Activated CD4-positive, alpha-beta T cell treated with anti-CD3 and anti-CD28 coated beads for 36 hours (primary cell): Measurements from ENCODE around the gene UTP11. TPM values are rescaled to one million over a fixed set of nuclear protein-coding genes. Genes with fewer than 3 reads are reported as not detected.

ENCODE experiments used
- ATAC-seq: fragments of 200-7000 bp; cut with Tn5 transposase; one replicate; pipeline ENCODE4 v1.10.0; 2021; ENCODE audit warnings: mild to moderate bottlenecking, moderate library complexity
- CTCF ChIA-PET: fragments of 350-600 bp; sonication (Branson Sonifier 250); formaldehyde crosslinking; loops from one replicate; lab custom pipeline; 2021; ENCODE audit warnings: antibody characterized with exemption; lab: Charles Lee
- POLR2A ChIA-PET: fragments of 350-600 bp; sonication (Branson Sonifier 250); formaldehyde crosslinking; loops from one replicate; lab custom pipeline; 2021; ENCODE audit warnings: antibody characterized with exemption, inconsistent platforms; lab: Charles Lee
- DNase-seq: peaks from one replicate; pipeline ENCODE4 v3.0.0-alpha.2; 2020
- H3K27ac Mint-ChIP-seq: one replicate; pipeline ENCODE4 v1.8.0; 2021; ENCODE audit warnings: mixed read lengths
- H3K27me3 Mint-ChIP-seq: one replicate; pipeline ENCODE4 v1.8.0; 2021; ENCODE audit warnings: mixed read lengths
- H3K36me3 Mint-ChIP-seq: one replicate; pipeline ENCODE4 v1.8.0; 2021; ENCODE audit warnings: low read depth, mixed read lengths
- H3K4me1 Mint-ChIP-seq: one replicate; pipeline ENCODE4 v1.8.0; 2021; ENCODE audit warnings: mixed read lengths
- H3K4me3 Mint-ChIP-seq: one replicate; pipeline ENCODE4 v1.8.0; 2021; ENCODE audit warnings: mild to moderate bottlenecking, moderate library complexity, mixed read lengths
- H3K9me3 Mint-ChIP-seq: one replicate; pipeline ENCODE4 v1.8.0; 2021; ENCODE audit warnings: low read depth, mixed read lengths
- intact Hi-C, 2 experiments: fragments of 100-400 bp; cut with DNase I in 1 of 2; cut with micrococcal nuclease in 1 of 2; formaldehyde crosslinking; loops; one replicate each; pipeline versions ENCODE4 v1.14.2 to v1.15.1; 2022 to 2024; cut with DNase I, micrococcal nuclease
- total RNA-seq, 2 experiments: library from RNA; stranded (reverse); gene quantifications; one replicate each; pipeline ENCODE4 v1.2.3, GENCODE V29; 2021

Gene UTP11
- total RNA-seq, 2 experiments from 2014 or later, result 68.9 to 82.4 TPM

GRCh38 chr1:38046333-38046883, 33.9 kb downstream of the UTP11 start, which contains the start of gene POU3F1:
TSS of gene POU3F1 (minus strand) at chr1:38046793. CDS start at chr1:38046743, 50 bp downstream.
- intact Hi-C loops, result loop anchor here in 1 of 2 experiments (1.0 to 5.0 kb wide), 2 partner anchors 16 to 771 kb away; no protein-coding TSS in a partner anchor
- ChIA-PET CTCF (interaction anchor here (1.4 kb wide), 1 partner anchor 17 kb away, joined by 3 read pairs; no protein-coding TSS in a partner anchor), POLR2A (interaction anchor here (0.8 to 0.9 kb wide), 3 partner anchors 17 to 19 kb away, joined by 3 to 5 read pairs (median 3); no protein-coding TSS in a partner anchor)
- H3K36me3 Mint-ChIP-seq, result no peaks in the 10 kb centered on the region
- H3K9me3 Mint-ChIP-seq, result no peaks in the 10 kb centered on the region
- H3K27ac Mint-ChIP-seq, result no peak within 1 kb of the TSS
- ATAC-seq (peak; percentile 9), DNase-seq (peak; percentile 28)
- peak within 1 kb of the TSS; percentile 64 for H3K4me3 Mint-ChIP-seq
- peaks cover 43% of the 10 kb centered on the region for H3K27me3 Mint-ChIP-seq
- peaks cover 11% of the 10 kb centered on the region for H3K4me1 Mint-ChIP-seq

- Mint-ChIP-seq H3K4me3 (peak overlapping the region; percentile 64), H3K4me1 (peaks cover 11% of the 10 kb centered on the region), H3K27me3 (peaks cover 41% of the 10 kb centered on the region), H3K27ac (no peak overlapping the region), H3K36me3 (no peaks in the 10 kb centered on the region), H3K9me3 (no peaks in the 10 kb centered on the region)
- POLR2A ChIA-PET, result interaction anchor here (0.9 kb wide), 2 partner anchors 17 to 19 kb away, joined by 3 to 5 read pairs; no protein-coding TSS in a partner anchor
- intact Hi-C loops, result loop anchor here in 1 of 2 experiments (1.0 to 5.0 kb wide), 2 partner anchors 17 to 770 kb away; no protein-coding TSS in a partner anchor
- DNase-seq (peak; percentile 82), ATAC-seq (peak; percentile 87)
- CTCF ChIA-PET, result interaction anchor here (1.3 to 1.8 kb wide), 4 partner anchors 18 to 32 kb away, joined by 3 to 7 read pairs (median 4); no protein-coding TSS in a partner anchor
These were observed 34.5 kb downstream of the UTP11 start for GRCh38 chr1:38046884-38047602.

GRCh38 chr1:38047603-38048141, 35.1 kb downstream of the UTP11 start:
- intact Hi-C loops, result loop anchor here in 1 of 2 experiments (5.0 kb wide), 1 partner anchor 770 kb away; no protein-coding TSS in a partner anchor
- CTCF ChIA-PET, result interaction anchor here (0.5 to 1.8 kb wide), 6 partner anchors 20 to 504 kb away, joined by 3 to 7 read pairs (median 4); no protein-coding TSS in a partner anchor
- H3K4me3 Mint-ChIP-seq, result peak overlapping the region; percentile 64
- peaks cover 35% of the 10 kb centered on the region for H3K27me3 Mint-ChIP-seq
- no peaks in the 10 kb centered on the region for H3K36me3 Mint-ChIP-seq
- ATAC-seq, result no peak
- POLR2A ChIA-PET, result no interaction called here
- H3K4me1 Mint-ChIP-seq, result peaks cover 13% of the 10 kb centered on the region
- no peaks in the 10 kb centered on the region for H3K9me3 Mint-ChIP-seq
- DNase-seq, result no peak
- no peak overlapping the region for H3K27ac Mint-ChIP-seq

- DNase-seq (no peak), ATAC-seq (no peak)
- POLR2A ChIA-PET, result no interaction called here
- Mint-ChIP-seq H3K36me3 (no peaks in the 10 kb centered on the region), H3K4me3 (no peak overlapping the region), H3K4me1 (peaks cover 10% of the 10 kb centered on the region), H3K9me3 (no peaks in the 10 kb centered on the region), H3K27me3 (peaks cover 28% of the 10 kb centered on the region), H3K27ac (no peak overlapping the region)
- CTCF ChIA-PET, result no interaction called here
- intact Hi-C loops, result no loop called here
These were observed 38.0 kb downstream of the UTP11 start for GRCh38 chr1:38050397-38051078.

GRCh38 chr1:38051079-38051543, 38.6 kb downstream of the UTP11 start:
- Mint-ChIP-seq H3K36me3 (no peaks in the 10 kb centered on the region), H3K27me3 (peaks cover 26% of the 10 kb centered on the region), H3K9me3 (no peaks in the 10 kb centered on the region), H3K4me1 (peaks cover 8% of the 10 kb centered on the region), H3K27ac (no peak overlapping the region), H3K4me3 (no peak overlapping the region)
- ChIA-PET POLR2A (no interaction called here), CTCF (no interaction called here)
- DNase-seq (no peak), ATAC-seq (no peak)
- intact Hi-C loops, result no loop called here

- ATAC-seq (no peak), DNase-seq (no peak)
- H3K4me3 Mint-ChIP-seq, result no peak overlapping the region
- intact Hi-C loops, result no loop called here
- no peaks in the 10 kb centered on the region for H3K9me3 Mint-ChIP-seq
- H3K27me3 Mint-ChIP-seq, result peaks cover 20% of the 10 kb centered on the region
- H3K36me3 Mint-ChIP-seq, result no peaks in the 10 kb centered on the region
- H3K27ac Mint-ChIP-seq, result no peak overlapping the region
- ChIA-PET POLR2A (no interaction called here), CTCF (interaction anchor here (0.5 to 0.7 kb wide), 2 partner anchors 25 to 1020 kb away, joined by 3 to 4 read pairs; no protein-coding TSS in a partner anchor)
- H3K4me1 Mint-ChIP-seq, result peaks cover 6% of the 10 kb centered on the region
These were observed 40.3 kb downstream of the UTP11 start for GRCh38 chr1:38052750-38053415.

- CTCF ChIA-PET, result interaction anchor here (0.7 kb wide), 2 partner anchors 25 to 71 kb away, joined by 4 to 5 read pairs; no protein-coding TSS in a partner anchor
- no peaks in the 10 kb centered on the region for H3K9me3 Mint-ChIP-seq
These were observed 41.0 kb downstream of the UTP11 start for GRCh38 chr1:38053416-38054091.

GRCh38 chr1:38055398-38055797, 42.9 kb downstream of the UTP11 start:
- Mint-ChIP-seq H3K36me3 (no peaks in the 10 kb centered on the region), H3K4me3 (no peak overlapping the region), H3K9me3 (no peaks in the 10 kb centered on the region), H3K4me1 (peaks cover 6% of the 10 kb centered on the region), H3K27ac (no peak overlapping the region), H3K27me3 (peaks cover 14% of the 10 kb centered on the region)
- intact Hi-C loops, result no loop called here
- DNase-seq (no peak), ATAC-seq (no peak)
- ChIA-PET CTCF (interaction anchor here (1.1 kb wide), 1 partner anchor 16 kb away, joined by 3 read pairs; no protein-coding TSS in a partner anchor), POLR2A (no interaction called here)

More at GRCh38 chr1:38053416-38054091, 41.0 kb downstream of the UTP11 start:
- ATAC-seq (peak; percentile 42), DNase-seq (no peak)
- H3K4me3 Mint-ChIP-seq, result no peak overlapping the region
- peaks cover 6% of the 10 kb centered on the region for H3K4me1 Mint-ChIP-seq
- POLR2A ChIA-PET, result interaction anchor here (0.8 kb wide), 1 partner anchor 25 kb away, joined by 3 read pairs; no protein-coding TSS in a partner anchor
- H3K36me3 Mint-ChIP-seq, result no peaks in the 10 kb centered on the region
- H3K27me3 Mint-ChIP-seq, result peaks cover 18% of the 10 kb centered on the region
- intact Hi-C loops, result no loop called here
- H3K27ac Mint-ChIP-seq, result no peak overlapping the region

GRCh38 chr1:38055965-38056364, 43.4 kb downstream of the UTP11 start:
- intact Hi-C loops, result no loop called here
- peaks cover 14% of the 10 kb centered on the region for H3K27me3 Mint-ChIP-seq
- POLR2A ChIA-PET, result no interaction called here
- no peak overlapping the region for H3K4me3 Mint-ChIP-seq
- CTCF ChIA-PET, result interaction anchor here (0.7 to 1.1 kb wide), 2 partner anchors 12 to 16 kb away, joined by 3 read pairs; no protein-coding TSS in a partner anchor
- DNase-seq (no peak), ATAC-seq (no peak)
- peaks cover 6% of the 10 kb centered on the region for H3K4me1 Mint-ChIP-seq
- no peak overlapping the region for H3K27ac Mint-ChIP-seq
- H3K36me3 Mint-ChIP-seq, result no peaks in the 10 kb centered on the region
- H3K9me3 Mint-ChIP-seq, result no peaks in the 10 kb centered on the region
